Peyer's patch (tissue), 4 donors: ENCODE measurements around the gene CPT1C.

Experiments used
- CTCF ChIP-seq, 6 experiments: fragments of 450-650 bp in 4 of 6; fragments of 200-600 bp in 2 of 6; sonication (generic) in 1 of 6; IDR thresholded peaks; one replicate each; pipeline ENCODE4 v1.5.1; 2017 to 2019; ENCODE audit warnings: antibody characterized with exemption in 6 of 6, mild to moderate bottlenecking in 3 of 6, moderate library complexity in 1 of 6
- POLR2A ChIP-seq, 2 donors: fragments of 450-650 bp; IDR thresholded peaks; one replicate each; pipeline ENCODE4 v1.5.1; 2017; ENCODE audit warnings: antibody characterized with exemption in 2 of 2, mild to moderate bottlenecking in 2 of 2, moderate library complexity in 2 of 2

GRCh38 chr19:49680421-49681351 lies 10.2 kb upstream of the CPT1C start:
- TF ChIP-seq CTCF (IDR thresholded peaks at IDR 0.05) = peak; percentile 98 to 100 (median 98)
- no peak for TF ChIP-seq POLR2A (IDR thresholded peaks at IDR 0.05)
